ENCODE measurements around the gene CACNA2D3.

The CACNA2D3 gene

DNA sequence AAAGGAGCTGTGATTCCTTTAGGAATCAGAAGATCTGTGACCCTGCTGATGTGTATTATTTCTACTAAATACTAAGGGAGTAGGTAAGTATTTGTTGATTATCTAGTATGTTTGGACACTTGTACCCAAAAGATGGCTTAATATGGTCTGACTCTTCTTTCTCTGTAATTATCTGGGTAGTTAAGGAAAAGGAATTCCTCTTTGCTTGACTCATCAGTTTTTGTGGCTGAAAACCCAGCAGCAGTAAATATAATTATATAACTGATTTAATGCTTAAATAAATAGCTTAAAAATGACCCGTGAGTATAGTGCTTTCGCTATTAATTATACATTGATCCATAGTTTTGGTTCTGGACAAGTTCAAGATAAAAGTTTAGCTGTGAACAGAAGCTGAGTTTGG lies 649.7 kb downstream of the CACNA2D3 start:
- DNase-seq = no peak

DNA sequence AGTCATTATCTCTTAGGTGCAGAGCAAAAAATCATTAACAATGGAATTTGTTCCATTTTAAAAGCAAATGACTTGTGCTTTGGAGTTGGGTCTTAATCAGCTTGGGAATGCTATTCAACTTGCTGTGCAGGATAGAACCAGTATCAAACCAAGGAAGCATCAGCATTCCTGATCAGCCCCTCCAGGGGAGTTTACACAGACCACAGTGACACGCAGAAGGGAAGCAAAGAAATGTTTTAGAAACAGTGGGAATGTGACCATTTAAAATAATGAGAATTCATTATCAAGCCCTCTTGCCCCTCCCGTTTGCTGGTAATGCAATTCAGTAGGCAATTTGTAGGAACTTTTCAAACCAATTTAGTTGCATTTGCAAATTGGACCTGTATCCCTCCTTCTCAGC lies 650.4 kb downstream of the CACNA2D3 start:
- no peak for DNase-seq

DNA sequence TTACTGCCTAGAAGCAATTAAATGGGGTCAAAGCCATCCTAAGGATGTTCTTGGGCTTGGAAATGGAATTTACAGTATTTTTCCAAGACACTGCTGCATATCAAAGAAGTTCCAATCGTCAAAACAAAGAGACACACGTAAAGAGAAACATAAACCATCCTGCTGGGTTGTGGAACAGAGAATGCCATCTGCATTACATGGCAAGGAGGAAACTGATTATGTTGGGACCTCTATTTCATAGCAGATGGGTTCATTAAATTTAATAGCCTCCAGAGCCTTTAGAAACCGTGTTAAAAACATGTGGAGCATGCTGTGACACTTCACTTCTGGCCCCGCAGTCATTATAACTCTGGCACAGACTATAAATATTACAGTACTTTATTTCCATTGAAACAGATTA lies 650.9 kb downstream of the CACNA2D3 start:
- no peak for DNase-seq

DNA sequence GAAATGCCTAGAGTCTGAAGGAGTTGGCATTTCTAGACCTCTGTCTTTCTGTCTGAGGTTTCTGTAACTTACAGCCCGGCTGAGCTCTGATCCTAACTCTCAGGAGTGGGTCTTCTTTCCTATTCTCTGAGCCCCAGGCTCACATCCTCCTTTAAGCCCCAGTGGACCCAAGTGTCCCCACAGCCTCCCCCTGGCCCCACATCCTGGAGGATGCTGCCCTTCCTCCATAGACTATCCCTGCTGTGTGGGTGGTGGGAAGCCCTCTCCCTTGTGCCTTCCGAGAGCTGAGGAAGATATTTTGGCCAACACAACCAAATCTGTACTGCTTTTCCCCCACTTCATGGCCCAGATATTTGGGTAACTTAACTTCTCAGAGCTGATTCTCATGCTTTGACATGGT lies 654.2 kb downstream of the CACNA2D3 start:
- no peak for DNase-seq

DNA sequence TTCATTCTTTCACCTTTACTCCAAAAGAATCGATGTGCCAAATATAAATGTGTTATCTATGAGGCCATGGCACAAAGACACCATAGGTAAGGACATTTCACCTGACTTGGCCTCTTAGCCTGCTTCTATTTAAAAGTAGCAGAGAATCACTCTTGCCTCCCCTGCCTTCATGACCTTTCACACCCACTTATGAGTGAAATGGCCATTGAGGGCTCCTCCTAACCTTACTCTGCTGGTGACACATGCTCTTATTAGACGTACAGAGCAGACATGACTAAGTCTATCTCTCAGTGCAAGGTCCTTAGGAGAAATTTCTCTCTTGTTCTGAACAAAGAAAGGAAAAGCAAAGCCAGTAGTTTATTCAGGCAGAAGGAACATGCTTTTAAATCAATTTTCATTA lies 654.8 kb downstream of the CACNA2D3 start:
- DNase-seq = no peak

DNA sequence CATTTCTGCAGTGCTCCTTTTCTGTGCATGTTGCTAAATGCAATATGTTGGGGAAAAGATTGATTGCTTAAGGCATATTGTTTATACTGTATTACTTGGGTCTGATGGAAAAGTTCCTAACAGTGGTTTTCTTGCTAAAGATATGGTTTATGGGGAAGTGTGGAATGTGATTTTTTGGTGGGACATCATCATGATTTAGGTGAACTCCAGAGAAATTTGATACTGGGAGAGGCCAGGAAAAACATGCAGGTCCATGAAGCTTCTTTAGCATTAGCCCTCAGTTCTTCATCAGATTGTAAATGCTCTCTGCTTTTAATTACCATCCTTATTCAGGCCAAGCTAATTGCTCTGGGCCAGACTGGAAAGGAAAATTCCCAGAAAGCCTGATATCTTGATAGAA lies 658.0 kb downstream of the CACNA2D3 start:
- DNase-seq = no peak

DNA sequence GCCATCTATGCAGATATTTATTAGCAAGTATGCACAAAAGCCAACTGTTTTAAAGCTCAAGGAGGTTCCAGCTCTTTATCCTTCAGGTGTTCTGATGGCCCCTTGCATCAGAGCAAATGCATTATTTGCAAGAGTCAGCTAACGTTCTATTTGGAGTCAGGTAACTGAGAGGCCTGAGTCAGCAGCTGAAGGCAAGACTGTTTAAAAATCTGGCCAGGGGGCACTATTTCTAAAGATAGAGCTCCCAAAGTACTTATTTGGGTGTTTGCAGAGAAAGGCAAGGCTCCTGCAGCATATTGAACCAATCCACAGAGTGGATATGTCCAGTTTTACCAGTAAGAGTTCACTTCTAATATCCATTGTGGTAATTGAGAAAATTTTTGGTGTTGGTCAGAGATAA lies 659.4 kb downstream of the CACNA2D3 start:
- no peak for DNase-seq

DNA sequence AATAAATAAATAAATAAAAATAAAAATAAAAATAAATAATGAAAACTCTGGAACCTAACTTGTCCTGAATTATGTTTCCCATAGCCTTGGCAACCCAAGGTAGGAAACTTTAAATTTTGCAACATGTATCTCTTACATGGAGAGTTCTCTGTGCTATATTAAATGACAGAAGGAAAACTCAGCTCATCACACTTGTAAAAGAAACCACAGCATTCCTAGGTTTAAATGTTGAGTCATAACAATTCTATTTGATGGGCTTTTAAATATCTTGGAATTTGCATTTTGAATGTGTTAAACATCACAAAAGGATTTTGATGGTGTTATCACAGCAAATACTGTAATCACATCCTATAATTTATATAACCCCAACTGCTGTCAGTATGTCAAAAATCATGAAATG lies 661.3 kb downstream of the CACNA2D3 start:
- no peak for DNase-seq

DNA sequence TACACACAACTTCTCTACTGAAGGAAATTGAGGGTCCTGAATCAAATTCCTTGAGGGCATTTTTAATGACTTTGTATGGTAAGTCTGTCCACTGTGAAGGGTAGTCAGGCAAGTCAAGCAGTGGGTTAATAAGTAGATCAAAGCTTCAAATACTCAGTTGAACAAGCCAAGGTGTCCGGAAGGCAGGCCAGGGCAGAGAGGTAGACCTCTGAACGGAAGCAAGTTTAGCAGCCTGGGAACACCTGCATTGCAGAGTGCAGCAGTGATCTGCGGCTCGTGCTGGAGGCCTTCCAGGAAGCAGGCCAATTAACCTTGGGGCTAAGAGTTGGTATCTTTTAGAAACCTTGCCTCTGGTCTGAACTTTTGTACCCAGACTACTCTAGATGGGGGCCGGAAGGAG lies 661.7 kb downstream of the CACNA2D3 start:
- no peak for DNase-seq

DNA sequence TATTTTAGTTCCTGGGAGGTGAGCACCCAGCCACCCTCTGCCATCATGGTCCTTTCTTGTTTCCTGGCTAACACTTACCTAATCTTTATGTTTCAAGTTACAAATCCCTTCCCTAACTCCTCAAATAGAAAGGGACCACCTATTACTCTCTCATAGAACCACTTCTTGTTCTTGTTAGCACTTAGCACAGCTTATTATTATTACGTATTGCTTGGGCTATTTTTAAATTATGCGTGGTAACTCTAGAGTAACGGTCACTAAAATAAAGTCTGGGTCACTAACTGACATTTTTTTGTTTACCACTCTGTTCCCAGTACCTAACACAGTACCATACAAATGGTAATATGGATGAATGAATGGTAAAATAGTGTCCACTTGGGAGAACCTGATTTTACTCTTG lies 663.6 kb downstream of the CACNA2D3 start:
- no peak for DNase-seq

DNA sequence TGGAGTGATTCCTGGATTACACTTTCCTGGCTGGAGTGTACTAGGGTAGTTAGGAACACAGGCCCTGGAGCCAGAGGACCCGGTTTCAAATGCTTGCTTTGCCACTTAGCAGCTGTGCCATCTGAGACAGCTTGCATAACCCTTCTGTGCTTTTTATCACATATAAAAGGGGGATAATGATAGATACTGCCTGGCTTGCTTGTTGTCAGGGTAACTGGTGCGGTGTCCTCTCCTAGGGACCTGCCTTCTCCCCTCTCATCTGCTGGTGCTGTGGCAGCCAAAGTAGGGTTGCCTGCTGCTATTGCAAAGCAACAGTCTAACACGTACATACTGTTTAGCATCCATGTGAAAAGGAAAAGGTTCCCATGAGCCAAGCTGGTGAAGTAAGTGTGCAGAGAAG lies 667.7 kb downstream of the CACNA2D3 start:
- no peak for DNase-seq

DNA sequence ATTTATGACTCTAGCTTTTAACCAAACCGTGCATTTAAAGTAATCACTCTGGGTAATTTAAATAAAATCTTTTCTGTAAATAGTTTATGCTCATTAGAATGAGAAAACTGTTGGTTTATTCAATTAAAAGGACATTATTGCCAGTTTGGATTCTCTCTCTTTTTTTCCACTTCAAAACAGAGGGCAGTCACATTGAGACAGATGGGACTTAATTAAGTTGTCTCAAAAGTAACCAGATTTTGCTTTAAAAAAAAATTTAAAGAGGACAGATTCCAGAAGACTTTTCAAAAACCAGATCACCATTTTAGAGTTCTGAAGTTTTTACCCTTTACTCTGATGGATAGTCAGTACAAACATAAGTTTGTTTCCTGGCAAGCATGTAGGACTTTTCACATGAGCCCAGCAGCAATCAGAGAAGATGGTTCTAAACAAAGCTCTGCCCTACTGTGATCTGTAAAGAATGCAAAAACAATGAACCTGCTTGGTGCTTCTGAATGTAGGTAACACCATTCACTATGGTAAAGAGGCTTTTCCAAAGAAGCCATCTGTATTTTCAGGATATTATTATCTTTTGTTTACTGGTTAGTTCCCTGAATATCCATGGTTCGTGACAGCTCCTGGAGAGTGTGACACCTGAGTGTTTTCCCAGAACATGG lies 669.3 kb downstream of the CACNA2D3 start:
- no peak for DNase-seq

DNA sequence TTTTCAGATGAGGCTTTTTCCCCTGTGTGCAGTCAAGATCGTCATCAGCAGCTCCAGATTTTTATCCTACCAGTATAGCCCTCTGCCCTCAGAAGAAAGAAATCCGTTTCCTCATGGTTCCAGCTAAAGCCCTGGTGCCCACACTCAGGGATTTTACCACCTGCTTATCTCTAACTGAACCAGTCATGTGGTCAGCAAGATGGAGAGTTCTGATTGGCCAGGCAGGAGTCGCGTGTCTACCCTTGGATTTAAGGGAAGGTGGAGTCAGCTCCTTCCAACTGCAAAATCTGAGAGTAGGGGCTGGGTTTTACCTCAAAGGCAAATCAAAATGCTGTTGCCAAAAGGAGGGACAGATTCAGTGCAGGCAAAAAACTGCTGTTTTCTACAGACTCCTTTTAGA lies 670.2 kb downstream of the CACNA2D3 start:
- DNase-seq = no peak

DNA sequence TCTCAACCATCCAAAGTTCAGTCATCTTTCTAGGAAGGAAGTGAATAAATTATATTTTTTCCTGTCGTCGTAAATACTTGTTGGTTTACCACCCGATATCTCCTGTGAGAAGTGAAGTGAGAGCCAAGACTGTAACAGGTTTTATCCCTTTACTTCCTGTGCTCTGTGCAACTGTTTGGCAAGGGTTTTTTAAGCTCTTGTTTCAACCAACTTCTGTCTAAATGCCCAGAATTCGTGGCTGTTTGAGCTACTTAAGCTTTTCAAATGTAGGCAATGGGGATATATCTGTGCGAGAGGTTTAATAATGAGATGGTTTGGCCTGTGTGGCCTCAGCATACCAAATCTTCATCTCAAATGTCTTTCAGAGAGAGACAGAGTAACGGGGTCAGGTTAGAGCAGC lies 670.8 kb downstream of the CACNA2D3 start:
- no peak for DNase-seq

DNA sequence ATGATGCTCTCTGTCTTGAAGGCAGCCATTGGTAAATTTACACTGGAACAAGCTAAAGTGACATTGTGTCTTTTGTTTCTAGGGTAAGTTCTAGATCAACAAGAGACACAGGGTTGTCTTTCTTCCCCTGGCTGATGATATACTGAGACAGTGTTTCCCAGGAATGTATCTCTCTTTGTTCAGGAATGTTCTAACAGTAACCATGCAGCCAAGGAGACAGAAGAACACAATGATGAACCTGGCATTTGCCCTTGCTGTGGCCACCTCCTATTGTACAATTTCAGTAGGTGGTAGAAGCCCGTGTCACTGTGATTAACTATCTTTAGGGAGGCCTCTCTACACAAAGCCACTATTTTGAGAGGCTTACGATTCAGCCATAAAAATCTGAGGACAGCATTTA lies 674.8 kb downstream of the CACNA2D3 start:
- no peak for DNase-seq

DNA sequence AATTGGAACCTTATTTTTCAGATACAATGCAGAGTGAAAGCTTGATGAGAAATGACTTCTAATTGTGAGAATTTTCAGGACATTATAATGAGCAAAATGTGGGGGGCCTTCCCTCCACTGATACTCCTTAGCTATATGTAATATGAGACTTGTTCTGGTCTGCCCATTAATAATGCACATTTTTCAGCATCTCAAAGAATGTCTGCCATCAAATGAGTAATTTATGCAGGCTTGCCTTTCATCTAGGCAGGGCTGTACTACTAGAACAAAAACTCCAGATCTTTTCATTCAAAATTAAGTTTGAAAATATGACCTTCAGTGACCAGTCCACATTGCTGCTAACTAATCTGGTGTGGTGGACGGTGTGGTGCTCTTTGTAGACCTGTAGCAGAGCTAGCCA lies 678.1 kb downstream of the CACNA2D3 start:
- DNase-seq = no peak

DNA sequence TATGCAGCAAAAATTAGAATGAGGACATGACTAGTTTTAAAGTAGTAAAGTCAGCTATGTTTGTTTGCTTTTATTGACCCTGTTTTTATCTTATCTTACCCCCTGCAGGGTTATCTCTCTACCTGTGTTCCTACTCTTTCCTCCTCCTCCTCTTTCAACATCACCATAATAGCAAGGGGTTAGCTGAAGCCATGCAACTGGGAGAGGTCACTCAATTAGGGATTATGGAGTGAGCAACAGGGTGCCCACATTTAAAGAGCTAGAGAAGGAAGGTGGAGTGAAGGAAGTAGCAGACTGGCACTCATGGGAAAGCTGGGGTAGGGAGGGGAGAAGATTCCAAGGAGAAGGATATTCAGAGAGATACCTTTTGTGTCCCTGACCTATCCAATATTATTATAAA lies 679.6 kb downstream of the CACNA2D3 start:
- no peak for DNase-seq

DNA sequence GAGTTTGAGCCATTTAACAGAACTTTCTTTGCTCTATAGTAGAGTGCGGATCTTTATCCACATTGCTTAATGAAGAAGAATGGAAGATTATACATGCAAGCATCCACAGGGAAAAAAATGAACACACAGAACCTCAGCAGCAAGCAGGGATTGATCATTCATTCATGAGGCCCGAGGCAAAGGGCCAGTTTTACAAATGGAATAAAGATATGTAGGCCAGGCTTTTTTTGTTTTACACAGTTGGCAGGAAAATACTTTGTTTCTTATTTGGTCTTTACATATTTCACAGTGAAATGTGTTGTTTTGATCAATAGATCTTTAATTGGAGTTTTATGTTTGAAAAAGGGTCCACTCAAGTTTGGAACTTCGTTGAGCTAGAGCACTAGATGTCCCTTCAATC lies 688.0 kb downstream of the CACNA2D3 start:
- no peak for DNase-seq

DNA sequence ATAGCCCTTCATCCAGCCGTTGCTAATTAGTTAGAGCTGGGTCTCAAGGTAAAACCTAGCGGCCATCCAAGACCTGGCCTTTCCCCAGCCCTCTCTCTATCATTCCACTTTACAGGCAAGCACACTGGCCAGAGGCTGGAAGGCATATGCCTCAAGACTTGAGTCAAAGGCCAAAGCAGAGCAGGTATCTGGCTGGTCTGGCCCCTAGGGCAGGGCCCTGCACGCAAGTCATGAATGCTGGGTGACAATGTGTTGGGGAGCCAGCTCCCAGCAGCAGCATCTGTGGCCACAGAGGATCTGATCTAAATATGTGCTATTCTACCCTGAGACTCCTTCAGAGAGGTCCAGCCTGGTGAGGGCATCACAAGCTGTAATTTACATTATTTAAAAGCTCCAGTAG lies 691.9 kb downstream of the CACNA2D3 start:
- no peak for DNase-seq

DNA sequence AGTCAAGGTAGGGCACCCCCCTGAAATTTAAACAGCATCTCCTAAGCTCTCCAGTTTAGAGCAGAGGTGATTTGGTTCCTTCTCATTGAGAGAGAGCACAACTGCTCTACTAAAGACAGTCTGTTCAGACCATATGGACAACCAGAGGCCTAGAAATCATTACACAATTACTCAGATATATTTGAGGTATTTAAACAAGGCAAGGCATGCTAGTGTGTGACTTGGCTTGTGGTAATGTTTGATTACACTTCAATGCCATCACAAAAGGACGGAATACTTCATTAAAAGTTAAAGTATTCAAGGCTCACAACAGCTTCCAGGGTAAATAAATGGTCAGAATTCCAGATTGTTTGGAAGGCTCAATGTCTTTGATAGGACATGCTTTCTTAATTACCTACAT lies 695.3 kb downstream of the CACNA2D3 start:
- no peak for DNase-seq

DNA sequence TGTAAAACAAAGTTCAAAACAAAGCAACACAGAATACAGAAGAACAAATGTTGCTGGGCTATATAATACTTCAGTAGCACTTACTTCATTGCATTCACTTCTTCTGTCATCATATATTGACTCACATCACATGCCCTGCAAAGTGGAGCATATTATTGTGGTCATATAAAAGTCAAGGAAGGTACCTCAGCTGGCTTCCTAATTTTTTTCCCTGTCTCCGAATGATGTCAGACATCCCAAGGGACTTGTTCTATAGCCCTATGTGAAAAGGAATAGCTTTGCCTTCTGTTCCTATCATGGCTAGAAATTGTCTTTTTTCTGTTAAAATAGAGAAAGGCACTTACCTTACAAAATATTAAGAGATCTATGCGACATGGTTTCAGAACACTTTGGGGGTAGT lies 696.1 kb downstream of the CACNA2D3 start:
- no peak for DNase-seq

DNA sequence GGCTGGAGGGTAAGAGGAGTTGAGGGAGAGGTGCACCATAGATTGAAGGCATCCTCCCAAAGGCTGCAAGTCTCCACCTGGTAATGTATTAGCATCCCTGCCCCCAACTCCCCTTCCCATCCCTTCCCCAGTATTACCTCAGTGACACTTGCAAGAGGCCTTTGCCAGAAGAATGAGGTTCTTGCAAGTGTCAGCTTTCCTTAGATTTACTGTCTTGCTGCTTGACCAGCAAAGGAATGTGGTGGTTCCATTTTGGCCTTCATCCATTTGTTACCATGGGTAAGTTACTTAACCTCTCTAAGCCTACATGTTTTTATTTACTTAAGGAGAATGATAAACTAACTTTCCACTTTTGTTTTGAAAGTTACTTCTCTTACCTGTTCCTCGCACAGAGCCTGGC lies 696.6 kb downstream of the CACNA2D3 start:
- DNase-seq = no peak

DNA sequence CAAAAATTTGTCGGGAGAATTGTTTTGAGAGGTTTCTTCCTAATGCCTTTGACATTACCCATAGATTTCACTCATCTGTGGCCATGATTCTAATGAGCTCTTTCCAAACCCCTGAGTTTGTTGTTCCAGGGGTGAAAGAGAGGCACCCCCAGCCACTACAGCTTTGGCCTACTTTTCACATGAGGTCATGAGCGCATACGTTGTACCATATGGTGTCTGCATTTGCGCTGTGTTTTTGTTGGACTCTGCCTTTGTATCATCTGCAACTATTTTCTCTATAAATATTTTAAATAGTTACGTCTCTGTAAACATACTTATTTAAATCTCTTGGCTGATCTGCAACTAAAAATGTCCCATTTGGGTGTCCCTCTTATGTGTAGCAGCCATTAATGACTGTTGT lies 697.6 kb downstream of the CACNA2D3 start:
- DNase-seq = no peak

DNA sequence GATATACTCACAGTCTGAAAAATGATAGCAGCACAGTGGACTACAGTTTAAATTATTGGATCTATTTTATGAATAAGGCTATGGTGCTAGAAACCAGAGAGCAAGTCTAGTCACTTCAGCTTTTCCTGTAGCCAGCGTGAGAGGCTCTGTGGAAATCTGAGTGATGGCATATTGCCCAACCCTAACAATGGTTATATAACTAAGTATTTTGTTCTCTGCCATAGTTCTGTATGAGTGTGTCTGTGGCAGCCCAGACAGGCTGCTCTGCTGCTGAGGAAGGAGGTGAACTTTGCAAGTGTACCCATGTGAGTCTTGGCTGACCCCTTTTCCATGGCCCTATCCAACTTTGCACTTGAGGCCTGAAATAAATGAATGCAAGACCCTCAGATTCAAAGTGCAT lies 699.9 kb downstream of the CACNA2D3 start:
- DNase-seq = no peak

DNA sequence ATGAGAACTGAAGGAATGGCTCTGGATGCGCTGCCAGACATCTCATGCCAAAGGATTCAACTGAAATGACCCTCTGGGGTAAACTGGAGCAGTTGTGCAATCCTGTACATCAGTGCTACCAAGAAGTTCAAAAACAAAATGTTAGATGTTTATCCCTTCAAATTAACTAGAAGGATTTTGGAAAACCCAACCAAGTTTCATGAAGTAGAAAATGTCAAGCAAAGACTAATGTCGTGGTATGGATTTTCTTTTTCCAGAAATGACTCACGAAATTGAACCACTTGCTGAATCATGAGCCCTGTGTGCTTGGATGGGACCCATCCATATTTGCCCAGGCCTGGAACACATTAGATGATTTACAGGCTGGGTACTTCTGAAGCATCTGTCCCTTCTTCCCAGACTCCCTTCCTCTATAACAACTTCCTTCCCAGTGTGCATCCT lies 703.9 kb downstream of the CACNA2D3 start:
- DNase-seq = no peak

All from effector CD8-positive, alpha-beta T cell (primary cell).